Stimulated activated CD4-positive, alpha-beta T cell treated with anti-CD3 and anti-CD28 coated beads, Interleukin-12 subunit alpha, Interleukin-12 subunit beta, amount 100 ng/mL, for 4 hours (primary cell): ENCODE data around the gene EXOC4.
"Not testable (repeated sequence)": the region's sequence is repeated elsewhere in the genome, so short reads cannot be mapped to it uniquely, and the experiment has no call there.

Experiments
- DNase-seq: peaks from one replicate; pipeline ENCODE4 v3.0.0-alpha.2; 2020

Gene EXOC4

GRCh38 chr7:133641436-133641835 lies 388.6 kb downstream of the EXOC4 start:
- DNase-seq: no peak

DNA sequence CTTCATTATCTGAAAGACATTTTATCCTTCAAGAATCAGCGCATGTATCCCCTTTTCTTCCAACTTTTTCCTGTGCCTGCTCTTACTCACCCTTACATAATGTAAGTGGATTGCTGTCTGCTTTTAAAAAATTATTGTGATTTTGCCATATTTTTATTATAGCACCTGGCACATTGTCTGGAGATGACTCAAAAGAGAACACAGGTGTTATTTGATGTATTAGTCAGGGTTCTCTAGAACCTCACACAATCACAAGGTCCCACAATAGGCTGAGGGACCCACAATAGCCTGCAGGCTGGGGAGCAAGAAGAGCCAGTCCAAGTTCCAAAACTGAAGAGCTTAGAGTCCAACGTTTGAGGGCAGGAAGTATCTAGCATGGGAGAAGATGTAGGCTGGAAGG lies 390.0 kb downstream of the EXOC4 start:
- no peak for DNase-seq

DNA sequence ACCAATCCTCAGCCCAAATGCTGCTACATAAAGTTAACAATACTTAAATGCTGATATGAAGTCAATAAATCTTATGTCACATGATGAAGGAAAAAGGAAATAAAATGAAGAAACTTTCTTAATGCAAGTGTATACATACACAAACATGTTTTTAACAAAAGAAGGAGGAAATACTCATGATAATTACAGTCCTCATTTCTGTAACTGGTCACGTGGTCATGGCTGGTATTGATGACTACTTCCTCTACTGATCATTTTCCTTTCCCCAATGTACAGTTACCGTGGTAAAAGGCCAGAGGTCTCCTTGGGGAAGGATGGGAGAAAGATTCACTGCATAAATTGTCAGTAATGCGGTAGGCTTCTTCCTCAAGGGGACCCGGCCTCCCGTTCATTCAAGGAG lies 390.8 kb downstream of the EXOC4 start:
- not testable (repeated sequence) for DNase-seq

DNA sequence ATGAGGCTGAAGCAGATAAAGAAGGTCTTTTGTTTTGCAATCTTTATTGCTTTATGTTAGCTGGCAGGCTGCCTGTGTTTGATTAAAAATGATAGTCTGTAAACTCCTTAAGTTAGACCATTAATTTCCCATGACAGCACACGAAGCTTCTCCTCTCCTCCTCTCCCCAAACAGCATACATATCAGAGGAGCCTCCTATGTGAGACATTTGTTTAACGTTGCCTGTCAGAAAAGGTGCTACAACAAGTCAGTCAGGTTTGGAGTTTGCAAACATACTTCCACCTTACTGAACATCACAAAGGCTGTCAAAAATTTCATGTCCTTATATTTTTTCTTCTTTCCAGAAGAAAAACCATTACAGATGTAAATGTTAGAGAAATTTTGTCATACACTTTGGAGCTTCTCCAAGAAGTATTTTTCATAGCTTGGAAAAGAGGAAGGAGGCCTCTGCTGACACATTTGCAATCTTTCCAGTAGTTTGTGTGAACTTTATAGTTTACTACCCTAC lies 393.1 kb downstream of the EXOC4 start:
- no peak for DNase-seq

DNA sequence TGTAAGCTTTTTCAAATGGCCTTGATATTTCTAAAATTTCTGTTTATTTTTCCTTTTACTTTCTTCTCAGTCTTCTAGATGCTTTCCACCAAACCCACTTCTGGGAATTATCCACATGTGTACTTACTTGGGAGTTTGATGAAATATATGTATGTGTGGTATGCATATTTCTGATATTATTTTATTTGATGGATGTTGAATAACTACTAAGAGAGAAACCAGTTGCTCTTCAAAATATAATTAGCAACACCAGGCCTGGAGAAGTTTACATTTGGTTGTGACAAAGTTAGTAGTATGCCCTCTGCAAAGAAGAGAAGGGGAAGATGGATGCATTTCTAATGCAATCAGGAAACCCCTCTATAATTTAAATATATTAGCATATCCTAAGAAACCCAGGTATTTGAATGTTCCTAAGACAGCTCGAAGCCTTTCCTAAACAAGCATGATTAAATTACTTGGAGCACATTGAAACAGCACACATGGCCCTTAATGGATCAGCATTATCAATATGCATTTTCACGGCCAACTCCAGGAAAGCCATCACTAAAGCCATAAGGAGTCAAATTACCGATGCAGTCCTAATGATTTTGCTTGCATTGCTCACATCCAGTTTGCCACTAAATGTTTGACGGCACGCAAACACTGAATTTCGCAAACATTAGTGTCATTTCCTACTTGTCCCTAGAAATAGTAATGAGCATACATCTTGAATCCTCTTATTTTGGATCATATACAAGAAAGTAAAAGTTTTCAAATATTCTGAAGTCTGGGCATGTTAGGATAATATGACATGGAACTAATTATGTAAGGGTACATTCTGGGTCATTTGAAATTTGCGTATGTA lies 393.8 kb downstream of the EXOC4 start:
- no peak for DNase-seq

DNA sequence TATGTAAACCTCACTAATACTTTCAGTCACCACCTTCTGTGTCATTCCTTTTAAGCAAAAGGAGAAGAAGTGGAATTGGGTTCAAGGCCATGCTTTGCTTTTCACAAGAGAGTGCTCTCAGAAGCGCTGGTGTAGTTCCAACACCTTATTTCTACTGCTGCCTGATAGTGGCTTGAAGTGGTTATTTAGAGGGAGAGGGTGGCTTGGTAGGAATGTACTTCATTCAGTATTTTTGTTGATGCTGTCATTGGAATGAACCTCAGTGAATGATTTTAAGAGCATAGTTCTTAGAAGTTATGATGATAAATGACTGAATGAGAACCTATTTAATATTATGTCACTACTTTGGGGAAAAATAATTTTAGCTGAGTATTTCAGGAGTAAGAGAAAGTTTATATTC lies 396.7 kb downstream of the EXOC4 start:
- DNase-seq: no peak

DNA sequence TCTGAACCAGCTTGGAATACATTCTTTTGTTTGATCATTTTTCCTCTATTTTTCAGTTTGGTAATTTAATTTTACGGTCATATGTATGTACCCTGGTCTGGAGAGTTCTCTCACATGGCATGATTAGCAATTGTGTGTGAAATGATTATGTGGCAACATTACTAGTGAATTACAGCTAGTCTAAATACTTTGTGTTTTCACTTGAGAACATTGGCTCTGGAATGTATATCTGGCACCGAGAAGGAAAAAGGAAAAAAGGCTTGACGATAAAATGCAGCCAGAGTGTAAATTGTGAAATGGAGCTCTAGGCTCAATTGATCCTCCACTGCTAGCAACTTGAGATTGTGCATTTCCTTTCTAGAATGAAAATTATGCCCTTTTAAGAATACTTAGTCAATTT lies 397.2 kb downstream of the EXOC4 start:
- no peak for DNase-seq

DNA sequence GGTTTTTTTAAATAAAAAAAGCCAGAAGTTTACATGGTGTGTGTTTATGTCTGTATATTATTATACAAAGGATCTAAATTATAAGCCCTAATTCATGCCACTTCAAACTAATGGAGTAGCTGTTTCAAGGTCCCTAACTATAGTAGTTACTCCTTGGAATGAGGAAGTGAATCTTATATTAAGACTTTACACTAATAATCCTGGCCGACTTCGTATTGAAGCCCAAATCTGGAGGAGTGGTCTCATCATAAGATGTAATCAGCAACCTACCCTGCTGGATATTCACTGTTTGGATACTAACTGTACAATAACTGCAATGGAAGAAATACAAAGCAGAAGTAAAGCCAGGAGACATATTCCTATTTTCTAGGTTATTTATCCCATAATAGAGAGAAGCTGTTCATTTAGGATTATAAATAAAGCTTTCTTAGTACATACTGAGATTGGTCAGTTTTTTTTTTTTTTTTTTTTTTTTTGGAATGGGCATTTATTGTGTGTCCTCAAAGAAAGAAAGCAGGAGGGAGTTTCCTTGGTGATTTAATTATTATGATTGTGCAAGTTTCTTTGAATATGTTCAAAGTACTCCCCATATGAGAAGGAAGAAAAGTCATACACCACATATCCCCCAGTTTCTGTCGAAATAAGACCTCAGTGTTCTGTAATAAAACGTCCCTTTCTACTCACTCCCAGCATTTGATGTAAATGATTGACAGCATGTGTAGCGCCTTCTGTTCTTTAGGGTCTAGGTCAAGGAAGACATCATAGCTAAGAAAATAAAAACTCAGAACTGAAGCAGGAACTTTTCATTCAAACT lies 397.8 kb downstream of the EXOC4 start:
- DNase-seq: no peak

GRCh38 chr7:133652547-133652946 lies 399.7 kb downstream of the EXOC4 start:
- no peak for DNase-seq

DNA sequence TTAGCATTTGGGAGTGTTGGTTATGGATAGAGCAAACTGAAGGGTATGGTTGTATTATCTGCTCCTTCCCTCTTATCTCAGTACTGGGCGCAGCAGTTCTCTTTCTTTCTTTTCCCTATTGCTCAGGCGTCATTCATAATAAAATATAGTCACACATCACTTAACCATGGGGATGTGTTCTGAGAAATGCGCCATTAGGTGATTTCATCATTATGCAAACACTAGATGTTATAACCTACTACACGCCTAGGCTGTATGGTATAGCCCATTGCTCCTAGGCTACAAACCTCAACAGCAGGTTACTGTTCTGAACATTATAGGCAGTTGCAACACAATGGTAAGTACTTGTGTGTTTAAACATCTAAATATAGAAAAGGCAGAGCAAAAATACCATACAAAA lies 401.7 kb downstream of the EXOC4 start:
- DNase-seq: no peak

- DNase-seq: no peak
Observed at GRCh38 chr7:133662276-133662675, 409.4 kb downstream of the EXOC4 start.

GRCh38 chr7:133662830-133663229 lies 410.0 kb downstream of the EXOC4 start:
- DNase-seq: no peak

GRCh38 chr7:133664528-133664927 lies 411.6 kb downstream of the EXOC4 start:
- no peak for DNase-seq

GRCh38 chr7:133668296-133669060 lies 415.6 kb downstream of the EXOC4 start:
- no peak for DNase-seq

- DNase-seq: no peak
Observed at GRCh38 chr7:133669061-133669455, 416.2 kb downstream of the EXOC4 start.

- no peak for DNase-seq
Observed at GRCh38 chr7:133670250-133670649, 417.4 kb downstream of the EXOC4 start.

GRCh38 chr7:133672866-133673265 lies 420.0 kb downstream of the EXOC4 start:
- DNase-seq: no peak

- DNase-seq: no peak
Observed at GRCh38 chr7:133674079-133674763, 421.3 kb downstream of the EXOC4 start.

DNA sequence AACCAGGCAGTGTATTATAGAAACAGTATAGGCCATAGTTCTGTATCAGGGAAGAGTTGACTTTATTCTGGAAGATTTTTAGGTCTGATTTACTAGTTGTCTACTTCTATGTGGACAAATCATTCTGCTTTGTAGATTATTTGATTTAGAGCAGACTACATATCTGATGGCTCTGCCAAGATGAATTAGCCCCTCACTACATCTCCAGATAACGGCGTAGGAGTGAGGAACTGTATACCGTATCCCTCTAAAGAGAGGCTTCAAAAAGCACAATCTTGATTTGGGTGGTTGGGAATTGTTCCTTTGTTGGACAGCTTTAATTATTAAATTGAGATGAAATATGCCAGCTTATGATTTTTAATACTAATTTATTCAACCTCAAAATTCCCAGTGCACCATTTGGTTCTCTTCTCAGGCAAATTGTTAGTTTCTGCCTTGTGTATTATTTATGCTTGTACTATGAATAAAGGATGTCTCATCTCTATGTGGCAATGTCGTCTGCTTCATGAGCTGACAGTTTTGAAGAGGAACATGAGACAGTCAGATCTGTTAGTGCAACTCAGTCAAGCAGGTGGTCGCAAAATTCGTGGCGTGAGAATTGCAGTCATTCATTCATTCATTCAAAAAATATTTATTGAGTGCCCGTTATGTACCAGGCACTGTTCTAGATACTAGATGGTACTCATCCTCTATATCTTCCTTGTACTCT lies 422.8 kb downstream of the EXOC4 start:
- no peak for DNase-seq

DNA sequence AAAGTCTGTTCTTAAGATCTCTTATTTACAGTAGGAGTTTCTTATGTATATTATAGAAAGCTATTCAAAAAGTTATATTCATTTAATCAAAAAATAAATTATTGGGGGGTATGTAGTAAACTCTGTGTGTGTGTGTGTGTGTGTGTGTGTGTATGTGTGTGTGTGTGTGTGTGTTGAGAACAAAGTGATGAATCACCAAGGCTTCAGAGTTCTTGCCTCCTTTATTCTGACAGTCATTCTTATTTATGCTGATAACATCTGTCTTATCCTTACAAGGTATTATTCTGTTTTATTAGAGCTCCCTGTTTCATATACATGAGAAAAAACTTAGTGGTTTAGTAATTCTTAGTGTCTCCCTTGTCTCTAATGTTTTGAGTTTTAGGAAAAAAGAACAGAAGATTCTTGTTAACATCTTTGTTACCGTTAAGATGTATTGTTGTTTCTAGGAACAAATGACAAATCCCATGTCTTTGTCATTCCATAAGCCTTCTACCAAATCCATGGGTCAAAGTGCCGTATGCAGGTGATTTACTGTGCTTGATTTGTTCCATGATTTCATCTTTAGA lies 424.0 kb downstream of the EXOC4 start:
- DNase-seq: no peak

- DNase-seq: no peak
Observed at GRCh38 chr7:133678137-133678814, 425.4 kb downstream of the EXOC4 start.
